ENCODE results near the gene C22orf23.

Gene C22orf23

DNA sequence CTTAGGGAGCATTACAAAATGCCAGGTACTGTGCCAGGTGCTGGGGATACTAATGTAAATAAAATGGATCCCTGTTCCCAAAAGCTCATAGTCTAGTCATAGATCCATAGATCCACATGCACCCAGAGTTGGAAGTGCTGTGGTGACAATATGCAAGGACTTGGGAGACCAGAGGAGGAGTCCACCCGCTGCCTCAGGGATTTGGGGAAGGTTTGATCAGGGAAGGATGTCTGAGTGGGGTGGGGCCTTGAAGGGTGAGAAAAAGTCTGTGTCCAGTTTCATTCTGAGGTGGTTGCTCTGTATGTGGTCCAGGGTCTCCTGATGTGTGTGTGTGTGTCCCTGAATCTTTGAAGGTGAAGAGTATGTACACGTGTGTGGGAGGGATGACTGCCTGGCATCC, 21.8 kb upstream of the C22orf23 start:
- ChIA-PET POLR2A (no interaction called here), CTCF (interaction anchor here (1.1 to 6.6 kb wide), 2 partner anchors 10 to 157 kb away, joined by 3 to 52 read pairs; no protein-coding TSS in a partner anchor)
- no peak overlapping the region for H3K4me3 ChIP-seq (ENCODE audit: low read depth, low read length)
- TF ChIP-seq, protein P1, sequence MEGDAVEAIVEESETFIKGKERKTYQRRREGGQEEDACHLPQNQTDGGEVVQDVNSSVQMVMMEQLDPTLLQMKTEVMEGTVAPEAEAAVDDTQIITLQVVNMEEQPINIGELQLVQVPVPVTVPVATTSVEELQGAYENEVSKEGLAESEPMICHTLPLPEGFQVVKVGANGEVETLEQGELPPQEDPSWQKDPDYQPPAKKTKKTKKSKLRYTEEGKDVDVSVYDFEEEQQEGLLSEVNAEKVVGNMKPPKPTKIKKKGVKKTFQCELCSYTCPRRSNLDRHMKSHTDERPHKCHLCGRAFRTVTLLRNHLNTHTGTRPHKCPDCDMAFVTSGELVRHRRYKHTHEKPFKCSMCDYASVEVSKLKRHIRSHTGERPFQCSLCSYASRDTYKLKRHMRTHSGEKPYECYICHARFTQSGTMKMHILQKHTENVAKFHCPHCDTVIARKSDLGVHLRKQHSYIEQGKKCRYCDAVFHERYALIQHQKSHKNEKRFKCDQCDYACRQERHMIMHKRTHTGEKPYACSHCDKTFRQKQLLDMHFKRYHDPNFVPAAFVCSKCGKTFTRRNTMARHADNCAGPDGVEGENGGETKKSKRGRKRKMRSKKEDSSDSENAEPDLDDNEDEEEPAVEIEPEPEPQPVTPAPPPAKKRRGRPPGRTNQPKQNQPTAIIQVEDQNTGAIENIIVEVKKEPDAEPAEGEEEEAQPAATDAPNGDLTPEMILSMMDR (IDR thresholded peaks at IDR 0.05; ENCODE audit: insufficient read depth, low read length, missing control alignments), result no peak
- DNase-seq (ENCODE audit: low read depth, low spot score), result no peak

- DNase-seq (ENCODE audit: low read depth, low spot score), result no peak
- CTCF ChIA-PET, result interaction anchor here (6.6 kb wide), 1 partner anchor 9 kb away, joined by 52 read pairs; no protein-coding TSS in a partner anchor
- TF ChIP-seq, protein P1 (IDR thresholded peaks at IDR 0.05; ENCODE audit: insufficient read depth, low read length, missing control alignments), result no peak
- POLR2A ChIA-PET, result no interaction called here
- H3K4me3 ChIP-seq (ENCODE audit: low read depth, low read length), result no peak overlapping the region
Measured at GRCh38 chr22:37973271-37974170, 20.1 kb upstream of the C22orf23 start.

GRCh38 chr22:37972527-37972926, 19.1 kb upstream of the C22orf23 start:
- H3K4me3 ChIP-seq (ENCODE audit: low read depth, low read length), result no peak overlapping the region
- DNase-seq (ENCODE audit: low read depth, low spot score), result no peak
- ChIA-PET POLR2A (no interaction called here), CTCF (interaction anchor here (1.0 to 6.6 kb wide), 3 partner anchors 8 to 154 kb away, joined by 3 to 52 read pairs (median 4); no protein-coding TSS in a partner anchor)
- TF ChIP-seq, protein P1 (IDR thresholded peaks at IDR 0.05; ENCODE audit: insufficient read depth, low read length, missing control alignments), result no peak

DNA sequence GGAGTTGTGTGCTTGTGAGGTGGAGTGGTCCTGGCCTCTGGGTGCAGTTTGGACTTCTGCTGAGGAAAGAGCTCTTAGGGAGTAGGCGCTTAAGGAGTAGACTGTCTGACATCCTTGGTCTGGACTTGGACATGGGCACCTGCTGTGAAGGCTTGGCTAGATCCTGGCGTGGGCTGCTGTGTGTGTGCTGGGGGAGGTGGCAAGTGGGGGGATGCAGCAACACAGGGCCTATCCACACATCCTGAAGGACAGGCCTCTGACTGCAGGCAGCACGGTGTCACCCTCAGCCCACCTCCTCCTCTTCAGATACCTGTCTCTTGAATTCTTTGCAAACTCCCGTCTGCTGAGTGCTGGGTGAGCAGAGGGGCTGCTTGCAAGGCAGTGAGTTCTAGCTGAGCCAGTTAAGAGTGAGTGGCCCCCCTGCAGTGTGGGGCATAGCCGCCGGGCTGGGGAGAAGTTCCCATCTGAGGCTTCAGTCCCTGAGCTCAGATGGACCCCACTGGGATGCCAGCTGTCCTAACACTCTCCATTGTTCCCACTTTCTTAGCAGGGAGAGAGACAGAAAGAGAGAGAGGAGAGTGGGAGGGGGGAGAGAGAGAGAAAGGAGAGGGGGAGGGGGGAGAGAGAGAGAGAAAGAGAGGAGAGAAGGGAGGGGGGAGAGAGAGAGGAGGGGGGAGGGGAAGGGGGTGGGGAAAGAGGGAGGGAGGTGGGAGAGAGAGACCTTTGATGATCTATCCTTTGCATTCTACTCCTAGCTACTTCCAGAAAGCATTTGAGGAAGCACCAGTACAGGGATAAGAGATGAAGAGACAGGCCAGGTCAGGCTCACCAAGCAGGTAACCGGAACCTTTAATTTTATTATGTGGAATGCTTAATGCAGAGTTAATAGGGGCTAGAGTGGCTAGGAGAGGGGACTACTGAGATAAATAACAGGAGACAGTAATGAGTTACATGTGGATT, 18.4 kb upstream of the C22orf23 start:
- TF ChIP-seq, protein P1 (IDR thresholded peaks at IDR 0.05; ENCODE audit: insufficient read depth, low read length, missing control alignments), result no peak
- CTCF ChIA-PET, result interaction anchor here (1.0 to 2.5 kb wide), 5 partner anchors 8 to 154 kb away, joined by 3 to 12 read pairs (median 4); no protein-coding TSS in a partner anchor
- H3K4me3 ChIP-seq (ENCODE audit: low read depth, low read length), result no peak overlapping the region
- no peak for DNase-seq (ENCODE audit: low read depth, low spot score)
- POLR2A ChIA-PET, result no interaction called here

DNA sequence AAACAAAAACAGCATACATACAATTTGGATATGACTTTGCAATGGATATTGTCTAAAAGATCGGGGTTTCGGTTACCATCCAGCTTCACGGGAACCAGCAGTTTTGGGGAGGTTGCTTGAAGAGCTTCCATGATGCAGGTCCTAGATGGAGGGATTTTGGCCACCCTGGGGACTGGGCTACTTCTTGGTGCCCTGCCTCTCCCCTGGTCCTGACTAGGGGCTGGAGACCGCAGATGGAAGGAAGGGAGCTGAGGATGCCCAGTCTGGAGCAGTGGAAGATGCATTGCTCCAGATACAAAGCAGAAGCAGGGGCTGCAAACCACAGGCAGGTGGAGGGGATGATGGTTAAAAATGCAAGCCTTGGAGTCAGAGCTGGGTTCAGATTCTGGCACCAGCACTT, 17.5 kb upstream of the C22orf23 start:
- no peak overlapping the region for H3K4me3 ChIP-seq (ENCODE audit: low read depth, low read length)
- CTCF ChIA-PET, result interaction anchor here (1.7 to 2.5 kb wide), 2 partner anchors 12 to 83 kb away, joined by 5 to 12 read pairs; no protein-coding TSS in a partner anchor
- POLR2A ChIA-PET, result no interaction called here
- TF ChIP-seq, protein P1 (IDR thresholded peaks at IDR 0.05; ENCODE audit: insufficient read depth, low read length, missing control alignments), result no peak
- no peak for DNase-seq (ENCODE audit: low read depth, low spot score)
